GM19438 (cell line): ENCODE data around the gene TSPOAP1.

Experiments used
- ATAC-seq: cut with Tn5 transposase; IDR thresholded peaks from one replicate; pipeline ENCODE4 v1.9.1; 2021; ENCODE audit warnings: low read depth; ENCODE audit not compliant: unreplicated experiment

TSPOAP1 gene

DNA sequence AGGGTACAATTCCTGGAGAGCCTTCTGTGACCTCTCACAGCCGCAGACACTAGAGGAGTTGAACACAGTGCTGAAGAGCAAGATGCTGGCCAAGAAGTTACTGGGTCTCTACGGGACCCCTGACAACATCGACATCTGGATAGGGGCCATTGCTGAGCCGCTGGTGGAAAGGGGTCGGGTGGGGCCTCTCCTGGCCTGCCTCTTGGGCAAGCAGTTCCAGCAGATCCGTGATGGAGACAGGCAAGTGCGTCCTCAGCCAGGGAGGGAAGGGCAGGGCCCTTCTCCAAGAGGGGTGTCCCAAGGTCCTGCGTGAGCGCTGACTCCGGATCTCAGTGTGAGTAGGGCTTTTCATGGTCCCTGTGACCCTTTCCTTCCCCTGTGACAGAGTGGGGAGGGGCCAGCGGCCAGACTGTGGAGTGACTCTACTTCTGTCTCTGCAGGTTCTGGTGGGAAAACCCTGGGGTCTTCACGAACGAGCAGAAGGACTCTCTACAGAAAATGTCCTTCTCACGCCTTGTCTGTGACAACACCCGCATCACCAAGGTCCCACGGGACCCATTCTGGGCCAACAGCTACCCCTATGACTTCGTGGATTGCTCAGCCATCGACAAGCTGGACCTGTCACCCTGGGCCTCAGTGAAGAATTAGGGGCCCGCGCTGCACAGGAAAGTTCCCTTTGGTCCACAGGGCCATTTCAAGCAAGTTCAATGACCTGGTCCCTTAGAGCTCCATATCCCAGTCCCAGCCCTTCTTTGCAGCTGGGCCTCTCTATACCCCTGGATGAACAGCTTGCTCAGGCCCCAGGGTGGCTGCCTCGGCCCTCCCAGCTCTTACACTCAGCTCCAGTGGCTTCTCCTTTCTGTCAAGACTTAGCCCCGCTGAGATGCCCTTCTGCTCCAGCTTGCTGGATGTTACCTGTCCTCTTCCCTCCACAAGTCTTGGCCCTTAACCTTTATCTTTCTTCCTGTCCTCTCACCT, 61.0 kb downstream of the TSPOAP1 start:
- no peak for ATAC-seq

DNA sequence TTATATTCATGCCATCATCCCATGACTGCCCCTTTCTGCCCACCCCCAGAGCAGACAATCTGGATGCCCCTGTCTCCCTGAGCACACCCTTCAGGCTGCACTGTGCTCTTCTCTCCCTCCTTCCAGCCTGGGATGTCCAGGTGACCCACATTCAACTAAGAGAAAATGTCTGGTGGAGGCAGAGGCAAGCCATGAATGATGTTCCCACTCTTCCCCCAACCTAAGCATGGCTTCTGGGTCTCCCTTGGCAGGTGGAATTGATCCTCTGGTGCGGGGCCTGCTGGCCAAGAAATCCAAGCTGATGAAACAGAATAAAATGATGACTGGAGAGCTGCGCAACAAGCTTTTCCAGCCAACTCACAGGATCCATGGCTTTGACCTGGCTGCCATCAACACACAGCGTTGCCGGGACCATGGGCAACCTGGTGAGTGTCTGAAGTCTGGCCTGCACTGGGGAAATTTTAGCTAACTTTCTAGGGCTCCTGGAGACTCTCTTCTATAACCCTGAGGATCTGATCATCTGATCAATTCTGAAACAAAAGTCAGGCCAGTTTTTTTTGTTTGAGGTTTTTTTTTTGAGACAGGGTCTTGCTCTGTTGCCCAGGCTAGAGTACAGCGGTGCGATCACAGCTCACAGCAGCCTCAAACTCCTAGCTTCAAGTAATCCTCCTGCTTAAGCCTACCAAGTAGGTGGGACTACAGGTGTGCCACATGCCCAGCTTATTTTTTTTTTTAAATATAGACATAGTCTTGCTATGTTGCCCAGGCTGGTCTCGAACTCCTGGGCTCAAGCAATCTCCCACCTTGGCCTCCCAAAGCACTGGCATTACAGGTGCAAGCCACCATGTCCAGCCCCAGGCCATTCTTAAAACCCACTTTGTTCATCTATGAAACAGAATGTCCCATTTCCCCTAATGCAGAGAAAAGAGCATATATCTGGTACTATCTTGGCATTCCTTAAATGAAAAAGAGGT, 62.4 kb downstream of the TSPOAP1 start:
- no peak for ATAC-seq

DNA sequence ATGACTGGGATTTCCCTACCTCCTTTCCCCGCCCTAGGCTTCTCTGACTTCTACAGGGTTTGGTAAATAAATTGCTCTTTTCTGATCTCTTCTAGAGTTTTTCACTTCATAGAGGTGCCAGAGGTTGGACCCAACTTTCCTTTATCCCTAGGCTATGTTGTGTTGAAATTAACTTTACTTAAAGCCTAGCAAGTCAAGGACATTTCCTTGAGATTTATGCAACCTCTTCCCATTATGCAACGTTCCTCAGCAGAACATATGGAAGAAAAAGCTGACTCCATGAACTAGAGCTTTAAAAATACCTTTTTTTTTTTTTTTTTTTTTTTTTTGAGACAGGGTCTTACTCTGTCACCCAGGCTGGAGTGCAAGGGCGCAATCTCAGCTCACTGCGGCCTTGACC, 63.3 kb downstream of the TSPOAP1 start:
- no peak for ATAC-seq

DNA sequence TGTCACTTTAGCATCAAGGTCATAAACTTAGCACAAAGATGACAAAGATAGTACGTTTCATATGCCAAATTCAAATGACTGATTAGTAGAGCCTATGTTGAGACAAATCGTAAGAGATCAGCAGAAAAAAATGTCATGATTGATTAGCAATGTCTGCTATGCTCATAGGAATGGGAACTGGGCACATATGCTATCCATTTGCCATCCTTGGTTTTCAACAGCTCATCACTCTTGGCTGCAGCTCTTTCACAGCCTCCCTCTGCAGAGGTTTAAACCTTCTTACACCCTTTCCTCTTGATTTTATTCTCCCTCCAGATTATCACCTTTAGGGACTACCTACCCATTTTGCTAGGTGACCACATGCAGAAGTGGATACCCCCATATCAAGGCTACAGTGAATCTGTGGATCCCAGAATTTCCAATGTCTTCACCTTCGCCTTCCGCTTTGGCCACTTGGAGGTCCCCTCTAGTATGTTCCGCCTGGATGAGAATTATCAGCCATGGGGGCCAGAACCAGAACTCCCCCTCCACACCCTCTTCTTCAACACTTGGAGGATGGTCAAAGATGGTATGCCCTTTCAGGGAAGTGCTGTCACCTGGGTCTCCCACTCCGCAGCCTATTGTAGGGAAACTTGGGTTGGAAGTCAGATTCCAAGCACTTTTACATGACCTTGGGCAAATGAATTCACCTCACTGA, 64.0 kb downstream of the TSPOAP1 start:
- ATAC-seq = no peak

DNA sequence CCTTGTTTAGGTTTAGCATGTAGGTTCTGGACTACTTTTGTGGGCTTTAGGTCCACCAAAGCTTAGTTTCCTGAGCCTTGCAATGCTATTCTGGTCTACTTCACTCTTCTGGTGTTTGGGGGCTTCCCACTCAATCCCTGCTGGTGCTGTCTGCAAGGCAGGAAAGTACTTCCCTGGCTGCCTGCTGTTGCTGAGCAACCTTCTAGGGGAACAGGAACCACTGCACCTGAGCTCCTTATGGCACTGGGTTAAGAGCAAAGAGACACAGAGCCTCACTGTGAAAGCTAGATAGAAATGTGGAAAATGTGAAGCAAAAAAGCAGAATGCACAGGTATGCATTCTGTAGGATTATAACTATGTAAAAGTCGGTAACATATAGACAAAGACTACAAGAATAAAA, 64.8 kb downstream of the TSPOAP1 start:
- no peak for ATAC-seq

DNA sequence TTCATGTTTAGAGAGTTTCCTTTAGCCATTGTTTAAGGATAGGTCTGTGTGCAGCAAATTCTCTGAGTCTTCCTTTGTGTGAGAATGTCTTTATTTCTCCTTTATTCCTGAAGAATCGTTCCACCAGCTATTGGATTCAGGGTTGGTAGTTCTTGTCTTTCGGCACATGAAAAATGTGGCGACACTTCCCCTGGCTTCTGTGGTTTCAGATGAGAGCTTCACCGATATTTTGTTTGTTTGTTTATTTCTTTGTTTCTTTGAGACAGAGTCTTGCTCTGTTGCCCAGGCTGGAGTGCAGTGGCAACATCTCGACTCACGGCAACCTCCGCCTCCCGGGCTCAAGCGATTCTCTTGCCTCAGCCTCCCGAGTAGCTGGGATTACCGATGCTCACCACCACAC, 66.4 kb downstream of the TSPOAP1 start:
- ATAC-seq = no peak

DNA sequence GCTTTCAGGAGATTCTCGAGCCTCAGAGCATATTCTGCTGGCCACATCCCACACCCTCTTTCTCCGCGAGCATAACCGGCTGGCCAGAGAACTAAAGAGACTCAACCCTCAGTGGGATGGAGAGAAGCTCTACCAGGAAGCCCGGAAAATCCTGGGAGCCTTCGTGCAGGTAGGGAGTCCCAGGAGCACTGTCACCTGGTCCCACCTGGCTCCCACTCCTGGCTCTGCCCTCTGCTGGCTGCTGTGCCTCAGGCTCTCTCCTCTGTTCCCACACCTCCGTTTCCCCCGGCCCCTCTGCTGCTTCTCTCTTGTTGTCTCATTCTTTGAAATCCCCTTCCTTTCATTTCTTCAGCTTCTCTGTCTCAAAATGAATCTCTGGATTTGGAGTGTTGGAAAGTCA, 73.8 kb downstream of the TSPOAP1 start:
- ATAC-seq = no peak

DNA sequence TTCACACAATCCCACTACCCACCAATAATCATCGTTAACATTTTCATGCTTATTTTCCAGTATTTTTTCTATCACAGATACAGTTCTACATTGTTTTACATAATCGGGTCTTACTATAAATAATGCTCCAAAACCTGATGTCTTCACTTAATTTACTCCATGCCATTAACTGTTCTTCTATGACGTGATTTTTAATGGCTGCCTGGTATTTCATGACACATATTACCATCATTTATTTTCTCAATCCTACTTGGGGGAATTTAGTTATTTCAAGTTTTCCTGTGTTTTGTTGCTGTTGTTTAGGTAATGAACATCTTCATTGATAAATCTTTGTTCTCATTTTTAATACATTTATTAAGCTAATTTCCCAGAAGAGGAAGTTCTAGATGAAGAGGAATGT, 75.5 kb downstream of the TSPOAP1 start:
- no peak for ATAC-seq

DNA sequence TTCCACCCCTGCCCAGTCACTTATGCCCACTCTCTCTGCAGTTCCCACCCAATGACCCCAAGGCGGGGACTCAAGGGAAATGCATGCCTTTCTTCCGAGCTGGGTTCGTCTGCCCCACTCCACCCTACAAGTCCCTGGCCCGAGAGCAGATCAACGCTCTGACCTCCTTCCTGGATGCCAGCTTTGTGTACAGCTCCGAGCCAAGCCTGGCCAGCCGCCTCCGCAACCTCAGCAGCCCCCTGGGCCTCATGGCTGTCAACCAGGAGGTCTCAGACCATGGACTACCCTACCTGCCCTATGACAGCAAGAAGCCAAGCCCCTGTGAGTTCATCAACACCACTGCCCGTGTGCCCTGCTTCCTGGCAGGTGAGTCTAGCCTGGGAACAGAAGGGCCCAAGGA, 76.5 kb downstream of the TSPOAP1 start:
- ATAC-seq = no peak
